Ovary (tissue), 9 donors: ENCODE results near the gene MRFAP1. TPM values are rescaled to one million over a fixed set of nuclear protein-coding genes. Genes with fewer than 3 reads are reported as not detected.
A peak's percentile ranks its signal among the peaks of the same experiment; 100 is the strongest.
"Not testable (repeated sequence)": the region's sequence is repeated elsewhere in the genome, so short reads cannot be mapped to it uniquely, and the experiment has no call there.

Source experiments
- DNase-seq, 5 donors: peaks; one replicate each; pipeline ENCODE4 v3.0.0-alpha.2; 2019 to 2020
- H3K27ac ChIP-seq, 2 donors: fragments of 200-600 bp; one replicate each; pipeline versions ENCODE4 v1.5.1 to v1.8.0; 2019 to 2022
- H3K27me3 ChIP-seq: fragments of 200-600 bp; one replicate; pipeline ENCODE4 v1.8.0; 2022
- H3K36me3 ChIP-seq: fragments of 200-600 bp; sonication (generic); one replicate; pipeline ENCODE4 v1.5.1; 2019
- H3K4me1 ChIP-seq: one replicate; pipeline ENCODE4 v1.8.1; 2013; ENCODE audit warnings: mild to moderate bottlenecking, moderate library complexity; ENCODE audit not compliant: insufficient read depth
- H3K4me3 ChIP-seq: fragments of 200-600 bp; sonication (generic); one replicate; pipeline ENCODE4 v1.5.1; 2017
- H3K9me3 ChIP-seq, 2 donors: fragments of 200-600 bp in 1 of 2; sonication (generic) in 1 of 2; one replicate each; pipeline versions ENCODE4 v1.5.1 to v1.8.1; 2013 to 2019; ENCODE audit warnings: mild to moderate bottlenecking in 1 of 2, moderate library complexity in 1 of 2
- CTCF ChIP-seq, 3 donors: fragments of 450-650 bp in 2 of 3; fragments of 200-600 bp in 1 of 3; IDR thresholded peaks; one replicate each; pipeline versions ENCODE4 v1.5.1 to v1.8.0; 2016 to 2022; ENCODE audit warnings: antibody characterized with exemption in 3 of 3, mild to moderate bottlenecking in 1 of 3
- EP300 ChIP-seq: sonication (generic); formaldehyde crosslinking; IDR thresholded peaks from one replicate; pipeline ENCODE4 v1.6.1; 2017; ENCODE audit warnings: antibody characterized with exemption
- POLR2A ChIP-seq: fragments of 450-650 bp; IDR thresholded peaks from one replicate; pipeline ENCODE4 v1.6.1; 2017; ENCODE audit warnings: antibody characterized with exemption, mild to moderate bottlenecking, moderate library complexity
- WGBS, 3 donors: extraction: QIAGEN DNeasy Blood & Tissue Kit in 1 of 3; methylation state at CpG; one replicate each; pipeline versions ENCODE4 v1.1.5 to v1.1.7; 2013 to 2017; 5-methylcytosine and 5-hydroxymethylcytosine counted together
- intact Hi-C, 4 donors: fragments of 100-400 bp; cut with DNase I; formaldehyde crosslinking; loops; one replicate each; pipeline versions ENCODE4 v1.11.0 to v1.15.1; 2022 to 2023
- polyA plus RNA-seq, 2 donors: library from polyadenylated mRNA; stranded (reverse); fragments of 200-250 nt in 1 of 2; fragments of 350-450 nt in 1 of 2; fragmentation: Illumina TruSeq in 1 of 2; extraction: RNeasy Lipid Tissue Mini Kit (QIAGEN cat#74804) in 1 of 2; gene quantifications; one replicate each; pipeline ENCODE4 v1.2.3, GENCODE V29; 2013 to 2014
- total RNA-seq, 7 donors: library from RNA; depleted of rRNA in 2 of 7; stranded (reverse); fragments of >200 nt in 2 of 7; fragmentation: NEBNext Ultra II Directional in 3 of 7; extraction: Animal tissue kit (Norgen Biotek cat#: 25700) in 3 of 7; gene quantifications; one replicate each; pipeline versions ENCODE4 v1.1.0 to v1.2.4, GENCODE V29; 2016 to 2023
- donor health status: DM: no; HTN: no; CAD: no; lungs with moderate emphysema.
- donor health status: DM: no; HTN: no; CAD: no.
- donor health status: Bipolar disorder and iron deficiency.
- donor health status: DM: yes; HTN: yes; CAD: no.
- donor health status: DM: no; HTN: no; CAD: no.
- donor health status: DM: yes; HTN: yes; CAD: no.

The MRFAP1 gene
- total and polyA plus RNA-seq, 9 donors: 154 to 367 (median 324) TPM

DNA sequence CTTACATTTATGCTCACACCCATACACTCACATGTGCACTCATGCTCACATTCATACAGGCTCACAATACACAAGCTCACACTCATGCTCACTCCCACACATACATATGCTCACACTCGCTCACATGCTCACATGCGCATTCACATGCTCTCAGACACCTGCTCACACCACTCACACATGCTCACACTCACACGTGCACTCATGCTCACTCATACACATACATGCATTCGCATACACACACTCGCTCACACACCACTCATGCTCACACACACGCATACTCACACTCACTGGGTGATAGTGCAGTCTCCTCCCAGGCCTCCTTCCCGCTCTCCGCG, 24.8 kb downstream of the MRFAP1 start:
- no peaks in the 10 kb centered on the region for H3K27me3 ChIP-seq
- no peaks in the 10 kb centered on the region for H3K9me3 ChIP-seq
- no peak overlapping the region for H3K4me3 ChIP-seq
- TF ChIP-seq POLR2A (no peak), EP300 (no peak), CTCF (IDR thresholded peaks at IDR 0.05) (no peak)
- no peak overlapping the region for H3K27ac ChIP-seq
- H3K36me3 ChIP-seq: no peaks in the 10 kb centered on the region
- intact Hi-C loops: no loop called here
- H3K4me1 ChIP-seq: peaks cover 4% of the 10 kb centered on the region
- no peak for DNase-seq
- 91 to 95% (median 94%) methylated on average over 9 of the region's 9 CpGs for WGBS, 3 donors

- H3K9me3 ChIP-seq: no peaks in the 10 kb centered on the region
- DNase-seq: no peak
- H3K4me3 ChIP-seq: no peak overlapping the region
- no peaks in the 10 kb centered on the region for H3K27me3 ChIP-seq
- H3K36me3 ChIP-seq: no peaks in the 10 kb centered on the region
- no peak for TF ChIP-seq POLR2A
- no peak for TF ChIP-seq CTCF (IDR thresholded peaks at IDR 0.05)
- no peak for TF ChIP-seq EP300
- H3K27ac ChIP-seq: no peak overlapping the region
- WGBS, 3 donors: 84 to 91% (median 84%) methylated on average over 11 of the region's 11 CpGs
- intact Hi-C loops: no loop called here
- H3K4me1 ChIP-seq: peaks cover 7% of the 10 kb centered on the region
Observed at GRCh38 chr4:6668391-6668790, 27.9 kb downstream of the MRFAP1 start.

GRCh38 chr4:6671648-6672047, 31.2 kb downstream of the MRFAP1 start:
- Histone ChIP-seq H3K4me3 (no peak overlapping the region), H3K36me3 (no peaks in the 10 kb centered on the region), H3K27ac (no peak overlapping the region), H3K4me1 (peaks cover 16% of the 10 kb centered on the region), H3K27me3 (no peaks in the 10 kb centered on the region), H3K9me3 (no peaks in the 10 kb centered on the region)
- 83 to 93% (median 90%) methylated on average over 1 of the region's 1 CpG for WGBS, 3 donors
- TF ChIP-seq CTCF (IDR thresholded peaks at IDR 0.05) (no peak), POLR2A (no peak), EP300 (no peak)
- intact Hi-C loops: no loop called here
- no peak for DNase-seq

- no peak for DNase-seq
- Histone ChIP-seq H3K9me3 (no peaks in the 10 kb centered on the region), H3K4me3 (no peak overlapping the region), H3K36me3 (no peaks in the 10 kb centered on the region), H3K4me1 (peaks cover 19% of the 10 kb centered on the region), H3K27me3 (no peaks in the 10 kb centered on the region), H3K27ac (no peak overlapping the region)
- intact Hi-C loops: no loop called here
- TF ChIP-seq EP300: no peak
- no peak for TF ChIP-seq POLR2A
- TF ChIP-seq CTCF (IDR thresholded peaks at IDR 0.05): no peak
- 96 to 97% (median 97%) methylated on average over 19 of the region's 19 CpGs for WGBS, 3 donors
Observed at GRCh38 chr4:6672131-6672530, 31.6 kb downstream of the MRFAP1 start.

DNA sequence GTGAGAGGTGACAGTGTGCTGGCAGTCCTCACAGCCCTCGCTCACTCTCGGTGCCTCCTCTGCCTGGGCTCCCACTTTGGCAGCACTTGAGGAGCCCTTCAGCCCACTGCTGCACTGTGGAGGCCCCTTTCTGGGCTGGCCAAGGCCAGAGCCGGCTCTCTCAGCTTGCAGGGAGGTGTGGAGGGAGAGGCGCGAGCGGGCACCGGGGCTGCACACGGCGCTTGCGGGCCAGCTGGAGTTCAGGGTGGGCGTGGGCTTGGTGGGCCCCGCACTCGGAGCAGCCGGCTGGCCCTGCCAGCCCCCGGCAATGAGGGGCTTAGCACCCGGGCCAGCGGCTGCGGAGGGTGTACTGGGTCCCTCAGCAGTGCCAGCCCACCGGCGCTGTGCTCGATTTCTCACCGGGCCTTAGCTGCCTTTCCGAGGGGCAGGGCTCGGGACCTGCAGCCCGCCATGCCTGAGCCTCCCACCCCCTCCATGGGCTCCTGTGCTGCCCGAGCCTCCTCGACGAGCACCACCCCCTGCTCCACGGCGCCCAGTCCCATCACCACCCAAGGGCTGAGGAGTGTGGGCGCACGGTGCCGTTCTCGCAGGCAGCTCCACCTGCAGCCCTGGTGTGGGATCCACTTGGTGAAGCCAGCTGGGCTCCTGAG, 32.2 kb downstream of the MRFAP1 start:
- H3K9me3 ChIP-seq, H3K36me3 ChIP-seq, H3K4me3 ChIP-seq, H3K27ac ChIP-seq, intact Hi-C loops, H3K27me3 ChIP-seq: not testable (repeated sequence)
- 94 to 97% (median 95%) methylated on average over 33 to 34 of the region's 34 CpGs for WGBS, 3 donors
- peaks cover 19% of the 10 kb centered on the region for H3K4me1 ChIP-seq
- DNase-seq: peak in 2 of 5 donors; percentile 45 to 46

DNA sequence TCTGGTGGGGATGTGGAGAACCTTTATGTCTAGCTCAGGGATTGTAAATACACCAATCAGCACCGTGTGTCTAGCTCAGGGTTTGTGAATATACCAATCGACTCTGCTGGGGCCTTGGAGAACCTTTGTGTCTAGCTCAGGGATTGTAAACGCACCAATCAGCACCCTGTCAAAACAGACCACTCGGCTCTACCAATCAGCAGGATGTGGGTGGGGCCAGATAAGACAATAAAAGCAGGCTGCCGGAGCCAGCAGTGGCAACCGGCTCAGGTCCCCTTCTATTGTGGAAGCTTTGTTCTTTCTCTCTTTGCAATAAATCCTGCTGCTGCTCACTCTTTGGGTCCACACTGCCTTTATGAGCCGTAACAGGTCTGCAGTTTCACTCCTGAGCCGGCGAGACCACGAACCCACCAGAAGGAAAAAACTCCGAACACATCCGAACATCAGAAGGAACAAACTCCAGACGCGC, 32.7 kb downstream of the MRFAP1 start:
- DNase-seq: peak in 1 of 5 donors; percentile 52
- H3K27ac ChIP-seq: peak overlapping the region in 1 of 2 donors; percentile 79
- peak overlapping the region; percentile 81 for H3K4me3 ChIP-seq
- H3K36me3 ChIP-seq, H3K27me3 ChIP-seq, H3K9me3 ChIP-seq, intact Hi-C loops: not testable (repeated sequence)
- 15 to 36% (median 29%) methylated on average over 14 of the region's 14 CpGs for WGBS, 3 donors
- H3K4me1 ChIP-seq: peaks cover 19% of the 10 kb centered on the region
